Esophagus muscularis mucosa (tissue), 4 donors: Measurements from ENCODE around the gene RHBDD1.

Experiments used
- CTCF ChIP-seq, 3 experiments: fragments of 200-600 bp in 2 of 3; fragments of 450-650 bp in 1 of 3; sonication (generic) in 2 of 3; IDR thresholded peaks; one replicate each; pipeline ENCODE4 v1.5.1; 2017 to 2019; ENCODE audit warnings: antibody characterized with exemption in 3 of 3, mild to moderate bottlenecking in 2 of 3, moderate library complexity in 1 of 3
- EP300 ChIP-seq: sonication (generic); formaldehyde crosslinking; IDR thresholded peaks from one replicate; pipeline ENCODE4 v1.6.1; 2017; ENCODE audit warnings: antibody characterized with exemption
- POLR2A ChIP-seq: fragments of 450-650 bp; IDR thresholded peaks from one replicate; pipeline ENCODE4 v1.6.1; 2017; ENCODE audit warnings: antibody characterized with exemption, moderate library complexity, mild to moderate bottlenecking, low read depth

DNA sequence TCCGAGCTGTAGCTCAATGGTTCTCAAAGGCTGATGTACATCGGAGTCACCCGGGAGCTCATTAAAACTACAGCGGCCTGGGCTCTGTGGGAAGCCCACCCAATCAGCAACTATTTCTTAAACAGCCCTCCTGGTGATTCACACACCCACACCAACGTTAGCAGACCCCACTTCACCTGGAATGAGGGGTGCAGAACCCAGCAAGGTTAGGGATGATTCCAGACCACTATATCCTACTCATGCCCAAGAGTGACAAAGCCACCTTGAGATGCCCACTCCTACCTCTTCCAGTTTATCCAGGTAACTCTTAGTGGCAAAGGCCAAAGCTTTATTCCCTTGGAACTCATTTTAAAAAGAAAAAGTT is 149.7 kb downstream of the RHBDD1 start:
- TF ChIP-seq CTCF (IDR thresholded peaks at IDR 0.05) (no peak), POLR2A (no peak), EP300 (no peak)
